HG03025 (cell line): ENCODE measurements around the gene FLRT2.

ENCODE experiments used
- ATAC-seq: cut with Tn5 transposase; IDR thresholded peaks from one replicate; pipeline ENCODE4 v1.9.1; 2021; ENCODE audit warnings: mild to moderate bottlenecking, moderate library complexity; ENCODE audit not compliant: unreplicated experiment, low FRiP score

The FLRT2 gene

DNA sequence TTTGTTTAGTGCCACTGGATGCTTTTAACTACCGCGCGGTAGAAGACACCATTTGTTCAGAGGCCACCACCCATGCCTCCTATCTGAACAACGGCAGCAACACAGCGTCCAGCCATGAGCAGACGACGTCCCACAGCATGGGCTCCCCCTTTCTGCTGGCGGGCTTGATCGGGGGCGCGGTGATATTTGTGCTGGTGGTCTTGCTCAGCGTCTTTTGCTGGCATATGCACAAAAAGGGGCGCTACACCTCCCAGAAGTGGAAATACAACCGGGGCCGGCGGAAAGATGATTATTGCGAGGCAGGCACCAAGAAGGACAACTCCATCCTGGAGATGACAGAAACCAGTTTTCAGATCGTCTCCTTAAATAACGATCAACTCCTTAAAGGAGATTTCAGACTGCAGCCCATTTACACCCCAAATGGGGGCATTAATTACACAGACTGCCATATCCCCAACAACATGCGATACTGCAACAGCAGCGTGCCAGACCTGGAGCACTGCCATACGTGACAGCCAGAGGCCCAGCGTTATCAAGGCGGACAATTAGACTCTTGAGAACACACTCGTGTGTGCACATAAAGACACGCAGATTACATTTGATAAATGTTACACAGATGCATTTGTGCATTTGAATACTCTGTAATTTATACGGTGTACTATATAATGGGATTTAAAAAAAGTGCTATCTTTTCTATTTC is 93.2 kb downstream of the FLRT2 start:
- ATAC-seq, result no peak

- no peak for ATAC-seq
Observed at GRCh38 chr14:85625925-85626585, 96.1 kb downstream of the FLRT2 start.

DNA sequence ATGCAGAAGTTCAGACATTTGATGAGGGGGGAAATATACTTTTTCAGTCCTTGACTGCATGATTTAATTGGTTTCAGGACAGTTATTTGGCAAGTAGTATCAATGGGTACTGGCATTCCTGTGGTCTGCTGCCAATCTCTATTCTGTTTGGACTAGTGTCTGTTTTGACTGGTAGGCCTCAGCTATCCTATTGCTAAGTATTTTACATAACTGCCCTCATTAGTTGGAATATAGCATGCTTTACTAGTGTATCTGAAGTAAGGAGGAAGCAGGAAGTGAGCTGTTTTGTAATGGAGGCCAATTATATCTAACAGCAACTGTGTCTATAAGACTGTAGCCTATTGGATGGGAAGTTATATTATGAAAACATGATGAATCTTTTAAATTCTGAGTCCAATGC is 104.3 kb downstream of the FLRT2 start:
- ATAC-seq, result no peak

- no peak for ATAC-seq
Observed at GRCh38 chr14:85644211-85644610, 114.3 kb downstream of the FLRT2 start.

- no peak for ATAC-seq
Observed at GRCh38 chr14:85653029-85653428, 123.1 kb downstream of the FLRT2 start.

DNA sequence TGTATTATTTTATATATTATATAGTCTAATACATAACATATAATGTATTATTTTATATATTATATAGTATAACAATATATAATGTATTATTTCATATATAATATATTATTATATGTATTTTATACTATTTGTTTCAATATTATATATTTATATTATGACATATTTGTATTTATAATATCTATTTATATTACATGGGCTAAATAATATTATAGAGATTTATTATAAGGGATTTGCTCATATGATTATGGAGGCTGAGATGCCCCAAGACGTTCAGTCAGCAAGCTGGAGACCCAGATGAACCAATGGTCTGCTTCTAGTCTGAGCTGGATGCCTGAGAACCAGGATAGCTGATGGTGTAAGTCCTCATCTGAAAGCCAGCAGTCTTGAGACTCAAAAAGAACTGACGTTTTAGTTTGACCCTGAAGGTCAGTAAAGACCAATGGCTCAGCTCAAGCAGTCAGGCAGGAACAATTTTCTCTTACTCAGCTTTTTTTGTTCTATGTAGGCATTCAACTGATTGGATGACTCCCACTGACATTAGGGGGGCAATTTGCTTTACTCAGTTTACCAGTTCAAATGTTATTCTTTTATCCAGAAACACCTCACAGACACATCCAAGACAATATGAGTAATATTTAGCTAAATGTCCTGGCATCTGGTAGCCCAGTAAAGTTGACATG is 130.4 kb downstream of the FLRT2 start:
- no peak for ATAC-seq

DNA sequence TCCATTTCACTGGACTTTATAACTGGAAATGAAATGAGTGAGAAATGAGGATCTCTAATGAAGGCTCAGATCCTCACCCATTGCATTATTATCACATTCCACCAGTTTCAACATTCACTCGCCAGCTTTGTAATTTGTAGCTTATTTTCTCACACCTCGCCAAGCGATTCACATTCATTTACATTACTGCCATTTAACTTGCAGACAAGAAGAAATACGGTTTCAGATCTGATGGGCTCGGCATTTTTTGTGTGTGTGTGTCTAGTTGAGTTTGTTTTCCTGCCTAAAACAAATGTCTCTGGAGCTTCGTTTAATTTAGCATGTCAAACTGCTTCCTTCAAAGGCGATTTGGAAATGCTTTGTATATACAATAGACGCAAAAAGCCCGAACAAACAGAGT is 132.2 kb downstream of the FLRT2 start:
- no peak for ATAC-seq

GRCh38 chr14:85663256-85663655 is 133.3 kb downstream of the FLRT2 start:
- ATAC-seq, result no peak

DNA sequence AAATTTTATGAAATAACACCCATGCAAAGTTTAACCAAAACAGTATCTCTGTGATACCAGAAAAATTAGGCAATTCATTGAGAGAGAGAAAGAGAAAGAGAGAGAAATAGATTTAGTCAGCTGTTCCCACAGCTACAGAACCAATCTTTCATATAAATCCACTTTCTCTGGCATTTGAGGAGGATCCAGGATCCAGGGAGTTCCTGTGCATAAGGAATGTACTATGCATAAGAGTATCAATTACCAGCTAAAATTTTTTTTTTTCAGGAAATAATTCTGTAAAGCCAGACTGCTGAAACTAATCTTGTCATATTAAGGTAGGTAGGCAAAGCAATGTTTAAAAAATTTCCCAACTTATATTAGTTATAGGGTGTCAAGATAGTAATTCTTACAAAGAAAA is 133.7 kb downstream of the FLRT2 start:
- no peak for ATAC-seq

DNA sequence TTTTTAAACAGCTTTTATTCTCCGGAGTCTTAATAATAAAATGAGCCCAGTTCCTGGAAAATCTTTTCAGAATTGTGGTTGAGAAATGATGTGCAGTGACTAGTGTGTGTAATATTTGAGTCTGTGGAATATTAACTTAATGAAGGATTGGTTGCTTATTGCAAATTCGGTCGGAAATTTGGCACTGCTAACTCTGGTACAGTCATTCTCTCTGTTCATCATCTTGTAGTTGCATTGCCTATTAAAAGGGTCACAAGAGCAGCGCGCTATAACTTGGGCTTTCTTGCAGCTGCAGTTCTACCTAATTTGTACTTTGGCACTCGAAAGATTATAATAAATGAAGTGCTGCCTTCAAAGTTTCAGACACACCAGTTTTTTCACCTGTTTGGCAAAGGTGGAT is 146.0 kb downstream of the FLRT2 start:
- ATAC-seq, result no peak

DNA sequence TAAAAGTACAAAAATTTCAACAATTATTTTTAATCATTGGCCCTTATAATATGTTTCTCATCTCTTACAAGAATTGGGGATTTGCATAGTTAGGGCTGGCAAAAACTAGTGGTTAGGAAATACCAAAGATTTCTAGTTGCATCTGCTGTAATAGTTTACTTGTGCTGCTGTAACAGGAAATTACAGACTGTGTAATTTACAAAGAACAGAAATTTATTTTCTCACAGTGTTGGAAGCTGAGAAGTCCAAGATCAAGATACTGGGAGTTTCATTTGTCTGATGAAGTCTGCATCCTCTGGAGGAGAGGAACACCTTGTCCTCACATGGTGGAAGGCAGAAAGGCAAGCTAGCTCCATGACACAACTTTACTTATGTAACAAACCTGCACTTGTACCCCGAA is 157.0 kb downstream of the FLRT2 start:
- ATAC-seq, result no peak

- ATAC-seq, result no peak
Observed at GRCh38 chr14:85687456-85687855, 157.5 kb downstream of the FLRT2 start.

DNA sequence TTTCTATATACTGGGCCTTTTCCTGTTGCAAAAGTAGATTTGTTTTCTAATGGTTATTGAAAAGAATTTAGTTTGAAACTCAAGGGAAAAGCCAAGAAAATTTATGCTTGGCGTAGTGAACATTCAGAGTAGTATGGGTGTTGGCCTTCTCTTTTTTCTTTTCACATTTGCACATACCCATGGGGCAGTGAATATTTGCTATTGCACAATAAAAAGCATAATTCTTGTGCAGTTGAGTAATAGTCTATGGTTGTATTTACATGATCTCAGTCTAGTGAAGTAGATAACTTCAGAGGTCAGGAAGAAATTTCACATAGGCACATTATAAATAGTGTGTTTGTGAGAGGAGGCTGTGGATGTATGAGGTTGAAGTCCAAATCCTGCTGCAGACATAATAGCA is 158.1 kb downstream of the FLRT2 start:
- ATAC-seq, result no peak

DNA sequence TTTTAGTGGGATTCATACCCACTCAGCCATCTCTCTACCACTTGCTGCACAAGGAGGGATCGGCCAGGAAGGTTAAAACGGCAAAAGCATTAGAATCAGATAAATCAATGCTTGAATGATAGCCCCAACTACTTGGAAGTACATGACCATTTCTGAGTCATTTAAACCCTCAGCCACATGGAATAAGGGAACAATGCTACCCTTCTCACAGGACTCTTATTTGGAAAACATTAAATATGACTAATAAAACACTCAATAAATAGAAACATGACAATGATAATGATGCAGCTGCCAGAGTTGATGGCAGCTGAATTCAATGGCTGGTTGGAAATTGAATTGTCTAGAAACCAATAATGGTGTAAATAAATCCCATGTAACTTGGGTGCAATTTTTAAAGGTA is 165.4 kb downstream of the FLRT2 start:
- no peak for ATAC-seq

DNA sequence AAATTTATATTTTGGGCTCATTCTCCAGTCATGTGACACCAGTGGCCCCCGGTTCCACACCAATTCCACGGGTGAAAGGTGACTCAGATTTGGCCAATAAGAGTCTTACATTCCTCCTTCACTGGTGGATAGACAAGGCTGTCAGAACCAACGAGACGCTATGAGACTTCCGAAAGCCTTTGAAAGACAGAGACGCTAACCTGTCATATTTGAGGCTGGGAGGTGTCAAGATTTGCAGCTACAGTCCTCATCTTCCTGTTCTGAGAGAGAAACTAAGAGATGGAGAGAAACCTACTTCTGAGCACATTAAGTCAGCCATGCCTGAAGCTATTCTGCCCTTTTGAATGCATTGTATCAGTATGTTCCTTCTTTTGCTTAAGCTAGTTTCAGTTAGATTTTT is 171.2 kb downstream of the FLRT2 start:
- no peak for ATAC-seq

GRCh38 chr14:85701763-85702162 is 171.8 kb downstream of the FLRT2 start:
- no peak for ATAC-seq

DNA sequence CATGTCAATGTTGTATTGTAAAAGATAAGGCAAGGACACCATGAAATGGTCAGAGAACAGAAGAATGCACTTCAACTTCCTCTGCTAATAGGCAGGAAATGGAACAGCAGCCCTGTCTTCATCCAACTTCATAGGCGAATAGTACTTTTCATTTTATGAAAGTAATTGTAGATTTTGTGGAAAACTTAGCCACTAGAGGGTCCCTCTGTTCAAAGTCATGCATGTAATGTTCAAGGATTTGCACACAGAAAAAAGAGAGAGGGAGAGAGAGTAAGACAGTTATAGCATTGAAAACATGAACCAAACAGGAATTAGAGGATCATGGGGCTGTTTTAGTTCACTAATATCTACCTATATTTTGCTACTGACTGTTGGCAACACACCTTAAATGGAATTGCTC is 172.2 kb downstream of the FLRT2 start:
- ATAC-seq, result no peak

- ATAC-seq, result no peak
Observed at GRCh38 chr14:85702997-85703396, 173.1 kb downstream of the FLRT2 start.
